ENCODE results near the gene SLC22A12.

Gene SLC22A12

GRCh38 chr11:64580412-64580811 is 10.6 kb upstream of the SLC22A12 start:
- TF ChIP-seq CTCF (IDR thresholded peaks at IDR 0.05; ENCODE audit: insufficient read depth, missing control alignments): no peak
- FAIRE-seq (no peak), DNase-seq (ENCODE audit: insufficient read length, low spot score) (no peak)

- no peak for FAIRE-seq
- no peak for DNase-seq (ENCODE audit: insufficient read length, low spot score)
- TF ChIP-seq CTCF (IDR thresholded peaks at IDR 0.05; ENCODE audit: insufficient read depth, missing control alignments): no peak
Measured at GRCh38 chr11:64581057-64581523, 9.9 kb upstream of the SLC22A12 start.

- TF ChIP-seq CTCF (IDR thresholded peaks at IDR 0.05; ENCODE audit: insufficient read depth, missing control alignments): no peak
- no peak for DNase-seq (ENCODE audit: insufficient read length, low spot score)
- no peak for FAIRE-seq
Measured at GRCh38 chr11:64582885-64583284, 8.1 kb upstream of the SLC22A12 start.

GRCh38 chr11:64583296-64584262 is 7.4 kb upstream of the SLC22A12 start:
- no peak for TF ChIP-seq CTCF (IDR thresholded peaks at IDR 0.05; ENCODE audit: insufficient read depth, missing control alignments)
- FAIRE-seq (no peak), DNase-seq (ENCODE audit: insufficient read length, low spot score) (no peak)

GRCh38 chr11:64585150-64585549 is 5.9 kb upstream of the SLC22A12 start:
- no peak for FAIRE-seq
- no peak for TF ChIP-seq CTCF (IDR thresholded peaks at IDR 0.05; ENCODE audit: insufficient read depth, missing control alignments)
- no peak for DNase-seq (ENCODE audit: insufficient read length, low spot score)

GRCh38 chr11:64586366-64586765 is 4.7 kb upstream of the SLC22A12 start:
- DNase-seq (ENCODE audit: insufficient read length, low spot score) (no peak), FAIRE-seq (no peak)
- TF ChIP-seq CTCF (IDR thresholded peaks at IDR 0.05; ENCODE audit: insufficient read depth, missing control alignments): no peak

- FAIRE-seq (no peak), DNase-seq (ENCODE audit: insufficient read length, low spot score) (no peak)
- no peak for TF ChIP-seq CTCF (IDR thresholded peaks at IDR 0.05; ENCODE audit: insufficient read depth, missing control alignments)
Measured at GRCh38 chr11:64588701-64589100, 2.3 kb upstream of the SLC22A12 start.
